Fibroblast of the aortic adventitia (primary cell): ENCODE measurements around the gene RBBP7. TPM values are rescaled to one million over a fixed set of nuclear protein-coding genes. Genes with fewer than 3 reads are reported as not detected.

ENCODE experiments used
- small RNA-seq: library from RNA; depleted of rRNA; stranded (forward); fragments of <200 nt; gene quantifications from one replicate; pipeline ENCODE3, GENCODE V24; 2012
- total RNA-seq: library from RNA; depleted of rRNA; stranded (reverse); fragments of >200 nt; gene quantifications from 2 replicates; pipeline ENCODE4 v1.2.3, GENCODE V29; 2012; ENCODE audit warnings: low replicate concordance

Gene RBBP7
- total RNA-seq, 1 donor = 120 TPM

Small RNA genes lying within 50 kb of the gene (small RNA-seq; reads per million reads assigned to genes)
- gene RF00019 = not detected
- gene RNU4-6P = not detected
- not detected for gene RPL12P49

Other genes starting within 250 kb of the RBBP7 start
- not detected in 2 replicates for gene S100G, start 220.2 kb downstream of the RBBP7 start, total RNA-seq
- gene CTPS2, start 157.7 kb downstream of the RBBP7 start, total RNA-seq = 6.2 and 12.0 TPM in 2 replicates
- 15.9 and 39.9 TPM in 2 replicates for gene SYAP1, start 150.8 kb downstream of the RBBP7 start, total RNA-seq
- 6.3 and 13.9 TPM in 2 replicates for gene TXLNG, start 83.9 kb downstream of the RBBP7 start, total RNA-seq
- gene REPS2, start 76.3 kb upstream of the RBBP7 start, total RNA-seq = 0.82 and 1.7 TPM in 2 replicates